AG09309 (cell line): ENCODE results near the gene FTMT.

Experiments
- DNase-seq: peaks from one replicate; pipeline ENCODE4 v3.0.0-alpha.2; 2010; ENCODE audit warnings: low read depth
- H3K4me3 ChIP-seq: 2 replicates; pipeline ENCODE4 v1.5.1; 2011; ENCODE audit warnings: mild to moderate bottlenecking, low read depth, low read length, moderate library complexity; ENCODE audit not compliant: control insufficient read depth
- TF ChIP-seq, protein P1 (sequence below): IDR thresholded peaks from 2 replicates; pipeline ENCODE4 v1.5.1; 2011; ENCODE audit warnings: mild to moderate bottlenecking, low read depth, low read length, inconsistent platforms; ENCODE audit not compliant: insufficient read depth, control insufficient read depth; ENCODE audit errors: missing control alignments

The FTMT gene

DNA sequence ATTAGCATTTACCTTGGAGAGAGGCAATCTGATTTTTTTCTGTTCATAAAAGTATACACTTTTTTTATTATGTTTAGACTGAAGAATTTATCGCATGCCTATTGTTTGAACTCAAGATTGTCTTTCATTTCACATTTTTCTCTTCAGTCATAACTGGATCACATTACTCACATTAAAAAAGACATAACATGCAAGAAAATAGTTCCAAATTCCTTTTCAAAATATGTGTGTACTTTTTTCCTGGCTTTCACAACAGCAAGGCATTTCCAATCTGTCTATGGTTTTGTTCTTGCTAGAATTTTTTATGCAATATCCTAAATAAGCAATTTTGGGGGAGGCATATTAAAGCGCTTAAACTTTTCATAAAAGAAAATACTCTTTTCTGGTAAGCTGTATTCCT, 21.2 kb downstream of the FTMT start:
- TF ChIP-seq, protein P1, sequence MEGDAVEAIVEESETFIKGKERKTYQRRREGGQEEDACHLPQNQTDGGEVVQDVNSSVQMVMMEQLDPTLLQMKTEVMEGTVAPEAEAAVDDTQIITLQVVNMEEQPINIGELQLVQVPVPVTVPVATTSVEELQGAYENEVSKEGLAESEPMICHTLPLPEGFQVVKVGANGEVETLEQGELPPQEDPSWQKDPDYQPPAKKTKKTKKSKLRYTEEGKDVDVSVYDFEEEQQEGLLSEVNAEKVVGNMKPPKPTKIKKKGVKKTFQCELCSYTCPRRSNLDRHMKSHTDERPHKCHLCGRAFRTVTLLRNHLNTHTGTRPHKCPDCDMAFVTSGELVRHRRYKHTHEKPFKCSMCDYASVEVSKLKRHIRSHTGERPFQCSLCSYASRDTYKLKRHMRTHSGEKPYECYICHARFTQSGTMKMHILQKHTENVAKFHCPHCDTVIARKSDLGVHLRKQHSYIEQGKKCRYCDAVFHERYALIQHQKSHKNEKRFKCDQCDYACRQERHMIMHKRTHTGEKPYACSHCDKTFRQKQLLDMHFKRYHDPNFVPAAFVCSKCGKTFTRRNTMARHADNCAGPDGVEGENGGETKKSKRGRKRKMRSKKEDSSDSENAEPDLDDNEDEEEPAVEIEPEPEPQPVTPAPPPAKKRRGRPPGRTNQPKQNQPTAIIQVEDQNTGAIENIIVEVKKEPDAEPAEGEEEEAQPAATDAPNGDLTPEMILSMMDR: no peak
- no peak for DNase-seq
- no peak overlapping the region for H3K4me3 ChIP-seq

GRCh38 chr5:121873409-121873808, 21.7 kb downstream of the FTMT start:
- H3K4me3 ChIP-seq: no peak overlapping the region
- TF ChIP-seq, protein P1: no peak
- no peak for DNase-seq

GRCh38 chr5:121885630-121886029, 33.9 kb downstream of the FTMT start:
- TF ChIP-seq, protein P1: no peak
- DNase-seq: no peak
- no peak overlapping the region for H3K4me3 ChIP-seq

- no peak overlapping the region for H3K4me3 ChIP-seq
- TF ChIP-seq, protein P1: no peak
- no peak for DNase-seq
Measured at GRCh38 chr5:121887727-121888126, 36.0 kb downstream of the FTMT start.

- H3K4me3 ChIP-seq: no peak overlapping the region
- no peak for DNase-seq
- TF ChIP-seq, protein P1: no peak
Measured at GRCh38 chr5:121890297-121890858, 38.7 kb downstream of the FTMT start.

DNA sequence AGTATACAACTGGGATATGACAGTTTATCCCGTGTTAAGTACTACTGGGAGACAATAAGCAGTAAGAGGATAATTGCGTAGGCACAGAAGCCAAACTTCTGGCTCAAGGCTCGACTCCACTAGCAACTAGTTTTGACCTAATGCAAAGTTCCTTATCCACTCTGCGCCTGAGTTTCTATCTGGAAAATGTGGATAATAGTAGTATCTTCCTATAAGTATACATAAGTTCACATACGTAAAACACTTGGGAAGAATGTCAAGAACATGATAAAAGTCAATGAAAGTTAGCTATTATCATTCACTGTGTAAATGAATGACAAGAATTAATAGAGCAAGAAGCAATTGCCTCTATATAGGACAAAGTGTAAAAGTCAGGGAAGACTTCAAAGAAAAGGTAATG, 45.7 kb downstream of the FTMT start:
- H3K4me3 ChIP-seq: no peak overlapping the region
- no peak for DNase-seq
- TF ChIP-seq, protein P1: no peak

GRCh38 chr5:121899346-121899745, 47.7 kb downstream of the FTMT start:
- TF ChIP-seq, protein P1: no peak
- H3K4me3 ChIP-seq: no peak overlapping the region
- no peak for DNase-seq
